Ishikawa (cell line): ENCODE data around the gene LSM5.

Experiments
- CEBPB ChIP-seq: IDR thresholded peaks from 2 replicates; pipeline ENCODE4 v1.6.1; 2012
- CREB1 ChIP-seq: IDR thresholded peaks from 2 replicates; pipeline ENCODE4 v1.6.1; 2012; ENCODE audit warnings: low read depth
- EGR1 ChIP-seq: IDR thresholded peaks from 2 replicates; pipeline ENCODE4 v1.6.1; 2012
- EP300 ChIP-seq: IDR thresholded peaks from 2 replicates; pipeline ENCODE4 v1.6.1; 2012; ENCODE audit warnings: borderline replicate concordance
- RAD21 ChIP-seq: IDR thresholded peaks from 2 replicates; pipeline ENCODE4 v1.6.1; 2012; ENCODE audit warnings: low read depth
- TAF1 ChIP-seq: IDR thresholded peaks from 2 replicates; pipeline ENCODE4 v1.6.1; 2012; ENCODE audit warnings: low read depth, mild to moderate bottlenecking
- TEAD4 ChIP-seq: IDR thresholded peaks from 2 replicates; pipeline ENCODE4 v1.6.1; 2012
- YY1 ChIP-seq: IDR thresholded peaks from 2 replicates; pipeline ENCODE4 v1.6.1; 2012; ENCODE audit warnings: low read depth
- TF ChIP-seq, protein P1 (sequence below): IDR thresholded peaks from 2 replicates; pipeline ENCODE4 v1.6.1; 2012
- TF ChIP-seq, protein P2 (sequence below): IDR thresholded peaks from 2 replicates; pipeline ENCODE4 v1.6.1; 2012; ENCODE audit warnings: low read depth, mild to moderate bottlenecking
- TF ChIP-seq, protein P3 (sequence below): IDR thresholded peaks from 2 replicates; pipeline ENCODE4 v1.6.1; 2012

DNA sequence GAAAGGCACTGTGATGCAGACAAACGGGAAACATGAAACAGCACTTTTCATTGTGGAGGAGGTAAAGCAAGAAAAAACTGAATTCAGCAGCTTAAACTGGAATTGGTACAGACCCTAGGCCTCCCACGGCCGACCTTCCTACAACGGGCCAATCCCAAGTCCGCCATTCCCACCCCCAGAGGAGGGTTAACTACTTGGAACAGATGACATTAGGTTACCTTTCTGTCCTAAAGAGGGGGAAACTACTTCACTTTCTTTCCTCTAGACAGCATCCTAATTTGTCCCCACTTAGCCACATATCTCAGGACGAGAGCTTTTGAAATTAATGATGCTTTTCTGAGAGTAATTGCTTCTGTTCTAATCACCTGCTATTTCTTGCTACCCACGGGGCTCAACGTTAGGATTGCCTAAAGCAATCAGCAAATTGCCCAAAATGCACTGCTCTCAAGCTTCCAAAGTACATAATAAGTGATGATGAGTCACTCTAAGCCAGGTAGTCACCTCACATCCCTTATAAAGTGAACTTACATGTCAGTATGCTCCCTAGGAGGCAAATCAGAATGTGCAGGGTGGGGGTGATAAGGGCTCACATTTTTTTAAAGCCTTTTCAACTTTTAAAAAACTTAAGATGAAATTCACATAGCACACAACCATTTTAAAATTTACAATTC lies 36.7 kb downstream of the LSM5 start:
- TF ChIP-seq EGR1 (no peak), CEBPB (no peak), RAD21 (no peak), EP300 (no peak), CREB1 (no peak), YY1 (no peak), TEAD4 (no peak), TAF1 (no peak)
- TF ChIP-seq, protein P1, sequence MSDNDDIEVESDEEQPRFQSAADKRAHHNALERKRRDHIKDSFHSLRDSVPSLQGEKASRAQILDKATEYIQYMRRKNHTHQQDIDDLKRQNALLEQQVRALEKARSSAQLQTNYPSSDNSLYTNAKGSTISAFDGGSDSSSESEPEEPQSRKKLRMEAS = no peak
- TF ChIP-seq, protein P2, sequence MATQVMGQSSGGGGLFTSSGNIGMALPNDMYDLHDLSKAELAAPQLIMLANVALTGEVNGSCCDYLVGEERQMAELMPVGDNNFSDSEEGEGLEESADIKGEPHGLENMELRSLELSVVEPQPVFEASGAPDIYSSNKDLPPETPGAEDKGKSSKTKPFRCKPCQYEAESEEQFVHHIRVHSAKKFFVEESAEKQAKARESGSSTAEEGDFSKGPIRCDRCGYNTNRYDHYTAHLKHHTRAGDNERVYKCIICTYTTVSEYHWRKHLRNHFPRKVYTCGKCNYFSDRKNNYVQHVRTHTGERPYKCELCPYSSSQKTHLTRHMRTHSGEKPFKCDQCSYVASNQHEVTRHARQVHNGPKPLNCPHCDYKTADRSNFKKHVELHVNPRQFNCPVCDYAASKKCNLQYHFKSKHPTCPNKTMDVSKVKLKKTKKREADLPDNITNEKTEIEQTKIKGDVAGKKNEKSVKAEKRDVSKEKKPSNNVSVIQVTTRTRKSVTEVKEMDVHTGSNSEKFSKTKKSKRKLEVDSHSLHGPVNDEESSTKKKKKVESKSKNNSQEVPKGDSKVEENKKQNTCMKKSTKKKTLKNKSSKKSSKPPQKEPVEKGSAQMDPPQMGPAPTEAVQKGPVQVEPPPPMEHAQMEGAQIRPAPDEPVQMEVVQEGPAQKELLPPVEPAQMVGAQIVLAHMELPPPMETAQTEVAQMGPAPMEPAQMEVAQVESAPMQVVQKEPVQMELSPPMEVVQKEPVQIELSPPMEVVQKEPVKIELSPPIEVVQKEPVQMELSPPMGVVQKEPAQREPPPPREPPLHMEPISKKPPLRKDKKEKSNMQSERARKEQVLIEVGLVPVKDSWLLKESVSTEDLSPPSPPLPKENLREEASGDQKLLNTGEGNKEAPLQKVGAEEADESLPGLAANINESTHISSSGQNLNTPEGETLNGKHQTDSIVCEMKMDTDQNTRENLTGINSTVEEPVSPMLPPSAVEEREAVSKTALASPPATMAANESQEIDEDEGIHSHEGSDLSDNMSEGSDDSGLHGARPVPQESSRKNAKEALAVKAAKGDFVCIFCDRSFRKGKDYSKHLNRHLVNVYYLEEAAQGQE = no peak
- TF ChIP-seq, protein P3, sequence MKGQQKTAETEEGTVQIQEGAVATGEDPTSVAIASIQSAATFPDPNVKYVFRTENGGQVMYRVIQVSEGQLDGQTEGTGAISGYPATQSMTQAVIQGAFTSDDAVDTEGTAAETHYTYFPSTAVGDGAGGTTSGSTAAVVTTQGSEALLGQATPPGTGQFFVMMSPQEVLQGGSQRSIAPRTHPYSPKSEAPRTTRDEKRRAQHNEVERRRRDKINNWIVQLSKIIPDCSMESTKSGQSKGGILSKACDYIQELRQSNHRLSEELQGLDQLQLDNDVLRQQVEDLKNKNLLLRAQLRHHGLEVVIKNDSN = no peak
